OCI-LY1 (cell line): ENCODE results near the gene TRAPPC12.

ENCODE experiments used
- H2AFZ ChIP-seq: fragments of 200-600 bp; sonication (generic), shearing (Covaris generic); 2 replicates; pipeline ENCODE4 v1.6.0; 2014; ENCODE audit warnings: antibody characterized with exemption, mild to moderate bottlenecking, low read length
- H3F3A ChIP-seq: fragments of 200-600 bp; sonication (generic), shearing (Covaris generic); 2 replicates; pipeline ENCODE4 v1.6.0; 2014; ENCODE audit warnings: mild to moderate bottlenecking, antibody characterized with exemption, low read length, moderate library complexity; ENCODE audit not compliant: insufficient read depth
- H3K27ac ChIP-seq: fragments of 200-600 bp; sonication (generic); 2 replicates; pipeline ENCODE4 v1.5.1; 2014; ENCODE audit warnings: low read length, mixed run types, mild to moderate bottlenecking, low read depth; ENCODE audit not compliant: poor library complexity, severe bottlenecking
- H3K27me3 ChIP-seq: fragments of 200-600 bp; sonication (generic); 2 replicates; pipeline ENCODE4 v1.6.0; 2014; ENCODE audit warnings: antibody characterized with exemption, mild to moderate bottlenecking, low read length, moderate library complexity; ENCODE audit not compliant: insufficient read depth
- H3K36me3 ChIP-seq: fragments of 200-600 bp; sonication (generic); 2 replicates; pipeline ENCODE4 v1.6.1; 2014; ENCODE audit warnings: mild to moderate bottlenecking, antibody characterized with exemption, low read length, moderate library complexity, mixed read lengths; ENCODE audit not compliant: insufficient read depth
- H3K4me1 ChIP-seq: fragments of 200-600 bp; sonication (generic); 2 replicates; pipeline ENCODE4 v1.5.1; 2014; ENCODE audit warnings: mild to moderate bottlenecking, low read length, moderate library complexity; ENCODE audit not compliant: insufficient read depth, severe bottlenecking
- H3K4me2 ChIP-seq: fragments of 200-600 bp; sonication (generic), shearing (Covaris generic); 2 replicates; pipeline ENCODE4 v1.6.1; 2014; ENCODE audit warnings: low read length
- H3K4me3 ChIP-seq: fragments of 200-600 bp; sonication (generic); 2 replicates; pipeline ENCODE4 v1.5.1; 2014; ENCODE audit warnings: low read length, low read depth, mild to moderate bottlenecking, mixed read lengths; ENCODE audit not compliant: poor library complexity, severe bottlenecking
- H3K79me2 ChIP-seq: fragments of 200-600 bp; shearing (Covaris generic); 2 replicates; pipeline ENCODE4 v1.6.1; 2016; ENCODE audit warnings: mixed run types, low read length, mixed read lengths; ENCODE audit not compliant: insufficient read depth
- H3K9ac ChIP-seq: fragments of 200-600 bp; sonication (generic), shearing (Covaris generic); 2 replicates; pipeline ENCODE4 v1.6.1; 2014; ENCODE audit warnings: mild to moderate bottlenecking, low read length, mixed read lengths
- H3K9me2 ChIP-seq: fragments of 200-600 bp; sonication (generic), shearing (Covaris generic); 2 replicates; pipeline ENCODE4 v1.6.1; 2014; ENCODE audit warnings: low read depth, mild to moderate bottlenecking, low read length, mixed read lengths
- H3K9me3 ChIP-seq: fragments of 200-600 bp; shearing (Covaris generic); 2 replicates; pipeline ENCODE4 v1.6.1; 2014; ENCODE audit warnings: low read length, mixed read lengths
- H4K20me1 ChIP-seq: fragments of 200-600 bp; sonication (generic), shearing (Covaris generic); 2 replicates; pipeline ENCODE4 v1.6.0; 2016; ENCODE audit warnings: mild to moderate bottlenecking, low read length; ENCODE audit not compliant: insufficient read depth
- EZH2 ChIP-seq: fragments of 200-600 bp; sonication (generic), shearing (Covaris generic); IDR thresholded peaks from 2 replicates; pipeline ENCODE4 v1.8.0; 2017; ENCODE audit warnings: borderline replicate concordance, mixed run types, mild to moderate bottlenecking, antibody characterized with exemption, low read length, moderate library complexity, mixed read lengths
- TF ChIP-seq, protein P1 (sequence below): fragments of 200-600 bp; sonication (generic), shearing (Covaris generic); IDR thresholded peaks from 2 replicates; pipeline ENCODE4 v1.5.1; 2017; ENCODE audit warnings: mild to moderate bottlenecking, antibody characterized with exemption, low read length, moderate library complexity, mixed read lengths

TRAPPC12 gene

DNA sequence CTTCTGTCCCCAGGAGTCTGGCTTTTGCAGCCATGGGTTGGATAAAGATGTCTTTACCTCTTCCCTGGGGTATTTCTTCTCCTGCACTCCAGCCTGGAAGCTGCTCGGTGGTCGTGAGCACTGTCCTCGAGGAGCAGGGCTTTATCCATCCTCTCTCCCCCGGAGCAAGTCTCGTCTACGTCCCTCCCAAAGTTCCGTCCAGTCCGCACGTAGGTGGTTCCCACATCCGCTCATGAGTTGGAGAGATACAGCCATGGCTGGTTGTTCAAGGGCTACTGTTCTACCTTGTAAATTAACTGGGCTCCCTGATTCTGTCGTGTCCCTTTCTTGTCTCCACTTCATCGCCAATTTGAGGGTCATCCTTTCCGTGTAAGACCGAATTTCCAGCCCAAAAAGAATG, 47.1 kb downstream of the TRAPPC12 start:
- Histone ChIP-seq H2AFZ (no peak overlapping the region), H3K79me2 (no peaks in the 10 kb centered on the region), H3K9me2 (no peaks in the 10 kb centered on the region), H4K20me1 (no peaks in the 10 kb centered on the region), H3K36me3 (peaks cover 83% of the 10 kb centered on the region), H3K27ac (no peak overlapping the region), H3F3A (no peaks in the 10 kb centered on the region), H3K4me2 (no peak overlapping the region), H3K9me3 (no peaks in the 10 kb centered on the region), H3K4me1 (no peaks in the 10 kb centered on the region), H3K27me3 (no peaks in the 10 kb centered on the region), H3K9ac (no peak overlapping the region), H3K4me3 (no peak overlapping the region)
- no peak for TF ChIP-seq EZH2
- TF ChIP-seq, protein P1, sequence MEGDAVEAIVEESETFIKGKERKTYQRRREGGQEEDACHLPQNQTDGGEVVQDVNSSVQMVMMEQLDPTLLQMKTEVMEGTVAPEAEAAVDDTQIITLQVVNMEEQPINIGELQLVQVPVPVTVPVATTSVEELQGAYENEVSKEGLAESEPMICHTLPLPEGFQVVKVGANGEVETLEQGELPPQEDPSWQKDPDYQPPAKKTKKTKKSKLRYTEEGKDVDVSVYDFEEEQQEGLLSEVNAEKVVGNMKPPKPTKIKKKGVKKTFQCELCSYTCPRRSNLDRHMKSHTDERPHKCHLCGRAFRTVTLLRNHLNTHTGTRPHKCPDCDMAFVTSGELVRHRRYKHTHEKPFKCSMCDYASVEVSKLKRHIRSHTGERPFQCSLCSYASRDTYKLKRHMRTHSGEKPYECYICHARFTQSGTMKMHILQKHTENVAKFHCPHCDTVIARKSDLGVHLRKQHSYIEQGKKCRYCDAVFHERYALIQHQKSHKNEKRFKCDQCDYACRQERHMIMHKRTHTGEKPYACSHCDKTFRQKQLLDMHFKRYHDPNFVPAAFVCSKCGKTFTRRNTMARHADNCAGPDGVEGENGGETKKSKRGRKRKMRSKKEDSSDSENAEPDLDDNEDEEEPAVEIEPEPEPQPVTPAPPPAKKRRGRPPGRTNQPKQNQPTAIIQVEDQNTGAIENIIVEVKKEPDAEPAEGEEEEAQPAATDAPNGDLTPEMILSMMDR, result no peak

DNA sequence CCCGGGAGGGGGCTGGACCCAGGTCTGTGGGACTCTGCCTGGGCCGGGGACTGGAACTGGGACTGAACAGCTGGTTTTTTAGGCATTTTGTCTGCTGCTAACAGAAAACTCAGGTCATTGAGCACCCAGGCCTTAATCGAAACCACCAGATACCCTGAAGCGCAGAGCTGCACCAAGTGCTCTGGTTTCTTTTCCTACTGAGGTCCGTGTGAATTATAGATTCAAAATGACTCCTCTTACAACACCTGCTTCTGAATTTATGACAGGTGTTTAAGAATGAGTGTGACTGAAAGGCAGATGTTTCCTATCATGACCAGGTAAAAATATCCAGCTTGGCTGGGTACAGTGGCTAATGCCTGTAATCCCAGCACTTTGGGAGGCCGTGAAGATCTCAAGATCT, 47.8 kb downstream of the TRAPPC12 start:
- no peak overlapping the region for H2AFZ ChIP-seq
- H3K36me3 ChIP-seq, result peaks cover 77% of the 10 kb centered on the region
- H3K27ac ChIP-seq, result no peak overlapping the region
- no peak overlapping the region for H3K4me3 ChIP-seq
- H3K9me2 ChIP-seq, result no peaks in the 10 kb centered on the region
- peaks cover under 1% of the 10 kb centered on the region for H3K4me1 ChIP-seq
- H3K4me2 ChIP-seq, result no peak overlapping the region
- no peaks in the 10 kb centered on the region for H4K20me1 ChIP-seq
- H3K79me2 ChIP-seq, result no peaks in the 10 kb centered on the region
- H3K9ac ChIP-seq, result no peak overlapping the region
- H3K9me3 ChIP-seq, result no peaks in the 10 kb centered on the region
- H3K27me3 ChIP-seq, result no peaks in the 10 kb centered on the region
- TF ChIP-seq EZH2, result no peak
- H3F3A ChIP-seq, result no peaks in the 10 kb centered on the region

DNA sequence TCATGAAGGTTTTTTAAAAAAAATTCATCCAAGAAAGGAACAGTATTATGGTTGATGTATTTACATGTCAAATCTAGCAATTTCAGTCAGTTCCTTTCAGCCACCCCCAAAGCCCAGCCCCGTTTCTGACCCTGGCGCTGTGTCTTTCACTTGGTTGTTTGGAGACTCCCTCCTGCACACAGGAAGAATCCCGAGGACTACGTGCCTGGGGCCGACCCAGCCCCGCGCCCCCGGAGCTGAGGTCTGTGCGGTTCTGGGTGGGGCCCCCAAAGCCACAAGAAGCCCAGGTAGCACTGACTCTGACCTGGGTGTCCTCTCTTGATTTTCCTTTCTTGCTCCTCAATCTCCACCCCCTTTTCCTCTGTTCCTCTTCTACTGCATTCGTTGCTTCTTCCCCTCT, 49.1 kb downstream of the TRAPPC12 start:
- no peak overlapping the region for H2AFZ ChIP-seq
- H3K36me3 ChIP-seq, result peaks cover 65% of the 10 kb centered on the region
- no peaks in the 10 kb centered on the region for H3K9me3 ChIP-seq
- H3K9me2 ChIP-seq, result no peaks in the 10 kb centered on the region
- peaks cover 14% of the 10 kb centered on the region for H3K4me1 ChIP-seq
- no peaks in the 10 kb centered on the region for H4K20me1 ChIP-seq
- no peak overlapping the region for H3K4me2 ChIP-seq
- H3K9ac ChIP-seq, result no peak overlapping the region
- TF ChIP-seq, protein P1, result no peak
- TF ChIP-seq EZH2, result no peak
- H3K4me3 ChIP-seq, result no peak overlapping the region
- H3K27me3 ChIP-seq, result no peaks in the 10 kb centered on the region
- H3F3A ChIP-seq, result no peaks in the 10 kb centered on the region
- no peaks in the 10 kb centered on the region for H3K79me2 ChIP-seq
- no peak overlapping the region for H3K27ac ChIP-seq

DNA sequence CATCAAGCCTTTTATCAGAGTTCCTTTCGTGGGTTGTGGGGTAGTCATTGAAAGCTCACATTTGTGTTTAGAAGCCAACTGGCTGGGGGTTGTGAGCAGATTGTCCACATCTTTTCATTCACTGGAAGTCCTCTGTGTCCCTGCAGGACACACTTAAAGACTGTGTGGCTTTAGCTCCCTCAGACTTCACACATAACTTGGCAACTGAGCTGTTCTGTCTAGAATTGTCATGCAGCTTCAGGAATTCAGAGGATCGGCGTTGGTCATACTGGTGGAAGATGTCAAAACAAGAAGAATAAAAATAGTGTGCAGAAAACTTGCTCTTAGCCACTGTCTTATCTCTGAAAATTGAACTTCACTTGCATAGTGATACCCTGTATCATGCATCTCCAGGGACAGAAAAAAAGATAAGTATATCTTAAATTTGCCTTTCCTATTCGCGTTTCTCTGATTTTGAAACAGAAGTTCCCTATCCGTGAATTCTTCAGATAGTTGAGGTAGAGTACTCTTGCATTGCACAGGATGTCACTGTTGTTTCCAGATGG, 49.6 kb downstream of the TRAPPC12 start:
- H3K27ac ChIP-seq, result no peak overlapping the region
- no peaks in the 10 kb centered on the region for H3K79me2 ChIP-seq
- no peak for TF ChIP-seq EZH2
- H3F3A ChIP-seq, result no peaks in the 10 kb centered on the region
- no peaks in the 10 kb centered on the region for H3K9me3 ChIP-seq
- H3K4me3 ChIP-seq, result no peak overlapping the region
- no peaks in the 10 kb centered on the region for H4K20me1 ChIP-seq
- peaks cover 60% of the 10 kb centered on the region for H3K36me3 ChIP-seq
- H3K27me3 ChIP-seq, result no peaks in the 10 kb centered on the region
- peaks cover 18% of the 10 kb centered on the region for H3K4me1 ChIP-seq
- no peak overlapping the region for H3K9ac ChIP-seq
- no peak overlapping the region for H2AFZ ChIP-seq
- no peak overlapping the region for H3K4me2 ChIP-seq
- no peaks in the 10 kb centered on the region for H3K9me2 ChIP-seq
